Activated gamma-delta T cell treated with Interleukin-2 at 50 U/mL for 16 hours (primary cell): Measurements from ENCODE around the gene BAG3.
A peak's percentile ranks its signal among the peaks of the same experiment; 100 is the strongest.
"Not testable (repeated sequence)": the region's sequence is repeated elsewhere in the genome, so short reads cannot be mapped to it uniquely, and the experiment has no call there.

ENCODE experiments used
- DNase-seq: peaks from one replicate; pipeline ENCODE4 v3.0.0-alpha.2; 2020

BAG3 gene

DNA sequence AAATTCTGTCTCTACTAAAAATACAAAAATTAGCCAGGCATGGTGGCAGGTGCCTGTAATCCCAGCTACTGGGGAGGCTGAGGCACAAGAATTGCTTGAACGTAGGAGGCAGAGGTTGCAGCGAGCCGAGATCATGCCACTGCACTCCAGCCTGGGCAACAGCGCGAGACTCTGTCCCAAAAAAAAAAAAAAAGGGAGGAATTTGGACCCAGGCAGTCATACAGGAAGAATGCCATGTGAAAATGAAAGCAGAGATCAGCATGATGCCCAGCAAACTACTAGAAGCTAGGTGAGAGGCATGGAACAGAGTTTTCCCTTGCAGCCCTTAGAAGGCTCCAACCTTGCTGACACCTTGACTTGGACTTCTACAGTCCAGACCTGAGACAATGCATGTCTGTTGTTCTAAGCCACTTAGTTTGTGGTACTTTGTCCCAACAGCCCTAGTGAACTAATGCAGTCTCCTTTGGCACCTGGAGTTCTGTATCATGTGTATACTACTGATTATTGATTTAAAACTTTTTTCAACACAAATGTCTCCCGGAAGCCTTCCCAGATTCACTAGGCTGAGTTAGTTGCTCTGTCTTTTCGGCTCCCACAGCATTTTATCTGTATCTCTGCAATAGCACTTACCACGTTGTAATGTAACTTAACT lies 10.2 kb upstream of the BAG3 start:
- DNase-seq = no peak

DNA sequence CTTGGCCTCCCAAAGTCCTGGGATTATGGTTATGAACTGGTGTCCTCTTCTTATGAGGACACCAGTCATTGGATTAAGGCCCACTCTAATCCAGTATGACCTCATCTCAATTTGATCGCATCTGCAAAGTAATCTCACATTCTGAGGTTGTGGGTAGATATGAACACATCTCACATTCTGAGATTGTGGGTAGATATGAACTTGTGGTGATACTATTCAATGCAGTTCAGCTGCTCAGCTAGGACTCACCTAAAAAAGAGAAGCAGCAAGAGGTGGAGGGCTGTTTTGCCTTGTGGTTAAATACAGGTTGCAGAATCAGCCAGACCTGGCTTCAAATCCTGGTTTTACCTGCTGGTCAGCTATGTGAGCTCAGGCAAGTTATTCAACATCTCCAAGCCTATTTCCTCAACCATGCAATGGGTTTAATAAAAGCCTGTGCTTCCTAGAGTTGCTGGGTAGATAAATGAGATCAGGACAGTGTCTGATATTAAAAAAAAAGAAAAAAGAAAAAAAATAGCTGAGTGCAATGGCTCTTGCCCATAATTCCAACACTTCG lies 8.5 kb upstream of the BAG3 start:
- DNase-seq = no peak

DNA sequence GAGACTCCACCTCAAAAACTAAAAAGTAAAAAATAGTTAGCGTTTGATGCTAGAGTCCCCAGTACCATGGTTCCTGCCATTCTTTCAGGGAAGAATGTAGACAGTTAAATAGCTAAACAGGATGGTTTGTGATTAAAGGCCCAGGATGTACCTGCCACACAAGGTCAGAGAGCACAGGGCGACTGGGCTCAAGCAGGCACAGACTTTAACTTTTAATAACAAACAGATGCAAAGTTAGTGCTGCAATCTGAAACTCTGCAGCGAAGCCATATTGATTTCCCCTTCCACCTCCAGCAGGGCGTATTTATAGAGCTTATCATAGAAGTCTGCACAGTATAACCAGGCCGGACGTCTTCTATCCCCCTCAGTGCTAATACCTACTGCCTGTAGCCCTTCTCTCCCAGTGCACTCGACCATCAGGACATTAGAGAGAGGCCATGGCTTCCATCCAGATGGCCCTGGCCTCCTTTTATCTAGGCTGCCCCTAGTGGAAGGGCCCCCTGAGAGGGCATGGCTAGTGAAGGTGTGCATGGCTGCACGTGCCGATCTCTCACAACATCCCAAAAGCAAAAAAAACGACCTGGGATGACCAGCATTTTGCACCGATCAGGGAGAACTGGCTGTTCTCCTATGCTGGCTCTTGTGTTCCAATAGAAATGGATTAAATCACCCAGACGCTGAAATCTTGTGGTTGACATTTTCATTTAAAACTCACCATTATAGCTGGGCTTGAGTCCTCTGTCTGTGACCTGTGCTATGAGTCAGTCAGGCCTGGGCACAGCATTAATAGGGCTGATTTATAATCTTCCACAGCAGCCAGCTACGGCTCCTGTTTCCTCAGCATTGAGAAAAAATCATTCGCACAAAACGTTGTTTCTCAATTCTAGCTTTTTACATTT lies 7.6 kb upstream of the BAG3 start:
- DNase-seq = no peak

GRCh38 chr10:119644205-119644814 lies 6.9 kb upstream of the BAG3 start:
- DNase-seq = no peak

GRCh38 chr10:119644994-119645393 lies 6.2 kb upstream of the BAG3 start:
- no peak for DNase-seq

GRCh38 chr10:119650062-119650461 lies 1.1 kb upstream of the BAG3 start:
- DNase-seq = no peak

DNA sequence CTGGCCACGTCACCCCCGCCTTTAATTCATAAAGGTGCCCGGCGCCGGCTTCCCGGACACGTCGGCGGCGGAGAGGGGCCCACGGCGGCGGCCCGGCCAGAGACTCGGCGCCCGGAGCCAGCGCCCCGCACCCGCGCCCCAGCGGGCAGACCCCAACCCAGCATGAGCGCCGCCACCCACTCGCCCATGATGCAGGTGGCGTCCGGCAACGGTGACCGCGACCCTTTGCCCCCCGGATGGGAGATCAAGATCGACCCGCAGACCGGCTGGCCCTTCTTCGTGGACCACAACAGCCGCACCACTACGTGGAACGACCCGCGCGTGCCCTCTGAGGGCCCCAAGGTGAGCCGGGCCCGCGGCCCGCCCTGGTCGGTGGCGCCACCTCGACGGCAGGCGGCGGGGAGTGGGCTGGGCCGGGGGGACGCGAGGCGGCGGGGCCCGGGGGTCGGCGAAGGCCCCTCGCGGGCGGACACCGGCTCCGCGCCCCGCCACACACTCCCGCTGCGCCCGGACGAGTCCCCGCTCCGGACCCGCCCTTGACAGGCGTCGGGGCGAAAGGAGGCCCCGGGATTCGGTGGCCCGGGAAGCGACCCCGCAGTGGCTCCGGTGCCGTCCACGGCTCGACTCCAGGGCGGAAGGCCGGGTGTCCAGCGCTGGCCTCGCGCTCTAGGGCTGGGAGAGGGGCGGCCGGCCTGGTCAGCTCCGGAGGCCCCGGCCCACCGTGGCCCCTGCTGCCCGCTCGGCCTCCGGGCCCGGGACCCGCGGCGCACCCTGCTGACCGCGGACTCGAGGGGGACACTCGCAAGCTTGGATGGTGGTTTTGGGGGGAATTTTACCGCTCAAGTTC lies 557 bp downstream of the BAG3 start:
- peak; percentile 9 for DNase-seq

- DNase-seq = no peak
Measured at GRCh38 chr10:119652361-119652730, 1.2 kb downstream of the BAG3 start.

GRCh38 chr10:119653209-119653608 lies 2.0 kb downstream of the BAG3 start:
- DNase-seq = no peak

DNA sequence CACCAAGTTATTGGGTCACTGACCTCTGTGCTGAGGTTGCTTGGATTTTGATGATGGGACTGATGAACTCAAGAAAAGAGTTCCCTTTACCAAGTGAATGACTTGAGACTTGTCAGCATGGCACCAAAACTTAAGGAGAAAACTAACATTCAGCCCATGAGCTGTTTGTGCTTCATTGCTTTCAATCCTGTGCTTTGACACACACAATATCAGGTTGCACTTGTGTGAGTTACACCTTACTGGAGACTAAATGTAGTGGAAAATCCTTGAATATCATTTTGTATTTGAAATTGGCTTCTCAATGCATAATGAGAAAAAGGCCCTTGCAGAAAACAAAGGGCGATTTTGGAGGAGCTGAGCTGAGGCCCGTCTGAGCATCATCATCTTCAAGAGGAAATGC lies 2.7 kb downstream of the BAG3 start:
- DNase-seq = no peak

GRCh38 chr10:119654540-119654939 lies 3.4 kb downstream of the BAG3 start:
- no peak for DNase-seq

- no peak for DNase-seq
Measured at GRCh38 chr10:119655566-119656001, 4.4 kb downstream of the BAG3 start.

DNA sequence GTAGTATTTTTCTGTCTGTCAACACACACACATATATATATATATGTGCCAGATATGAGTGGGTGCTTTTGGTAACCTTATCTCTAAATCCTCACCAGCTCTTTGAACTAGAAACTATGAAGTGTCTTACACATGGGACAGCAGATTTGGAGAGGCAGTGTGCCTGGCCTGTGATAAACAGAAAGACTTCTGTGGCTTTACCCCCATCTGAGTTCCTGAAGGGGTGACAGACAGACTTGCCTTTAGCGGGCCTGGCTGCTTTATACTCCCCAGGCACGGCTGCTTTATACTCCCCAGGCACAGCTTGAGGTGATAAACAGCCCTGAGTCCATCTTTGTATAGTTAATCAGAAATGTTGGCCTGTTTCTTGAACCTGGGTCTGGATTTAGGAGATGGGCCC lies 5.6 kb downstream of the BAG3 start:
- DNase-seq = no peak

DNA sequence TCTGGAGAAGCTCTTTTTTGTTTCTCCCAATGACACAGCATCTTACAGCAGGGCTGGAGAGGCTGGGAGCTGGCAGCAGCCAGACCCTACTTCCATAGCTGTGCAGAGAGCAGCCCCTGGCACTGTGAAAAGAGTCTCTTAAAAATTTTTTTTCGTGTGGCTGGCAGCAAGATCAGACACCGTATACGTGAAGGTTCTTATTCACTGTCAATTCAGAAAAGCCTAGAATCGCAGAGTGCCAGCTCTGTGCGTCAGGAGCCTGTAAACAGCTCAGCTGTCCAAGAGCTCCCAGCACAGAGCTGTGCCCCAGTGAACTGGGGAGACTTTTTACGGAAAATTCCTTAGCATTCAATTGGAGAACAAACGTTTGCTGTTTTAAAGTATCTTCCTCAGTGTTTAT lies 6.5 kb downstream of the BAG3 start:
- DNase-seq = no peak

DNA sequence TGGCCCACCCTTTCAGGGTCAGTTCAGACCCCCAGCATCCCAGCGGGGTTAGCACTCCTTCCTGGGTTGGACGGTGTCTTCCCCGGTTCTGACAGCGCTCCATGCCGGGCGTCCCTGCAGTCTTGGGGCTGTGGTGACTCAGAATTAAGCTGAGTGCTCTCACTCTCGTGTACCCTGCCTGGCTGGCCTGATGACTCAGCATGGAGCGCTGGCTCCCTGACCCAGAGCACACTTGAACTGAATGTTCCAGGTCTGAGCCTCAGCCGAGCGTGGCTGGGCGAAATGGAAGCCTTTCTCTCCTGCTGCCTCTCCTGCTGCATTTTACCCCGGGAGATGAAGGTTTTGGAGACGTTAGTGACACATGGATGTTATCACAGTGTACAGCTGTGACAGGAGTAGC lies 7.1 kb downstream of the BAG3 start:
- no peak for DNase-seq

GRCh38 chr10:119659951-119660350 lies 8.8 kb downstream of the BAG3 start:
- no peak for DNase-seq

- not testable (repeated sequence) for DNase-seq
Measured at GRCh38 chr10:119662076-119662605, 11.0 kb downstream of the BAG3 start.

DNA sequence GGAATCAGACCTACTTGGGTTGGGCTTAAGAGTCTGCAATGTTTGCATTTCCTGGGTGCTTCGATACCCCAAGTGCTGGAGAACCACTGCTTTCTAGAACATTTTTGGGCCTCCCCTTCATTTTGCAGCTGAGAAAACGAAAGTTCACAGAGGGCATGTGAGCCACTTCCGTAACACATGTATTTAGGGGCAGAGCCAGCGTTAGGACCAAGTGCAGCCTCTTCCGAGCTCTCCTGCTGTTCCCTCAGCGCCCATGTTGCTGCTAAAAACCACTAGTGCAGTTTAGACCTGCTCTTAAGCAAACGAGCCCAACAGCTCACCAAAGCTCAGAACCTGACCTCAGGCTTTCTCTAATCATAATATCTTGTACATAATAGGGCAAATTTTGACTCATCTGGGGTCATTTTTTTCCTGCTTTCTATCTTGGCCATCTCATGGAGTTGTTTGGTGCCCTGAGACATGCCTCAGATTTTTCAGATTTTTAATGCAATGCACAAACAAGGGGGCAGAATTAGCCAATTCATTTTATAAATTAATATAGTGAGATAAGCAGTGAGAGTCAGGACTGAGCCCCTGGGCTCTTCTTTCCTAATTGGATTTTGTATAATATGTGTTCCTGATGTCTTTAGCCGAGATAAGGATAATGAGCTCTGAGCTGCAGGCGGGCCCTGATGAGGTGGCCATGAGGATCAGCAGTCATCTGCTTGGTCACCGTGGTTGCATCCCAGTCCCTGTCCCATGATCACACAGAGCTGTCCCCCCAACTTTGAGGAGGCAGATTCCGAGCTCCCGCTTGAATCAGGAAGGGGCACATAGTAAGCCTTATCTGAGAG lies 12.9 kb downstream of the BAG3 start:
- DNase-seq = no peak

DNA sequence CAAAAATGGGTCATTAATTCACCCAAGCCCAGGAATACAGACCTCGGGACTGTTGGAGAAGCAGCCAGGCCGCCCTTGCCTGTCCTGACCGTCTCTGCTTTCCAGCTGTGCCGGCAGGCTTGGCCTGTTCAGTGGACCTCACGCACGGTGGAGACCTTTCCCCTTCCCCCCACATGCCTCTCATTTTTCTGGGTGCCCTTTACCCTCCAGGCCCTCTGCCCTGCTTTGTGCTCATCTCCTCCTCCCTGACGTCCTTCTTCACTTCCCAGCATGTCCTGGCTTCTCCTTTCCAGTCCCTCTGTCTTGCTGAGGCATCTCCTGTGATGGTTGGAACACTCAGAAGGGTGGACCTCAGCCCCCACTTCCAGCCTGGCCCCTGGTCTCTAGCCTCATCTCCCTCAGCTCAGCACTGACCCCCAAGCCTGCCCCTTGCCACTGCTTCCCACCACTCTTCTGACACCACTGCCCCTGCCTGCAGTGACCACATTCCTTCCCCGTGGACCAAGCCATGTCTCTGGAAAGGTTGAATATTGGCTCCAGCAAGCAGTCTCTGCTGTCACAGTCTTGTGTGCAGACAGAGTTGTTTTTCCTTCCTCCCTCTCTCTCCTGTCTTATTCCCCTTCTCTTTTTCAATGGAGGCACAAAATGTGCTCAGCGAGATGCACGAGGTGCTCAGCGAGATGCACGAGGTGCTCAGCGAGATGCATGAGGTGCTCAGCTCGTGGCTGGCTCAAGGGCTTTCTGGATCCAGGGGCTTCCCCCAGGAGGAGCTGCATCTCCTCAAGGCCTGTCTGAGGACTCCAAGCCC lies 14.9 kb downstream of the BAG3 start:
- no peak for DNase-seq

DNA sequence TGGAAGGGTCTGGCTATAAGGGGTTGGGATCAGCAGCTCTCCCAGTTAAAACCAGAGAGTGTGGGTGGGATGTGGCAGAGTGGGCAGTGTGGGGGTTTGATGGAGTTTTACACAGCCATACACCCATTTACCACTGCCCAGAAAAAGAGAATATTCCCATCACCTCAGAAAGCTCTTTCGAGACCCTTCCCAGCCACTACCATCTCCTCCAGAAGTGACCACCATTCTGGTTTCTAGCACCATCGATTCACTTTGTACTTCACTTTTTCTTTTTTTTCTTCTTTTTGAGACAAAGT lies 15.5 kb downstream of the BAG3 start:
- no peak for DNase-seq
